NOMO-1 (cell line): Measurements from ENCODE around the gene RAB6B.

ENCODE experiments used
- DNase-seq, 2 experiments: peaks; one replicate each; lab custom pipeline; 2025; ENCODE audit not compliant: unreplicated experiment in 2 of 2; lab: John Stamatoyannopoulos, UW

RAB6B gene

DNA sequence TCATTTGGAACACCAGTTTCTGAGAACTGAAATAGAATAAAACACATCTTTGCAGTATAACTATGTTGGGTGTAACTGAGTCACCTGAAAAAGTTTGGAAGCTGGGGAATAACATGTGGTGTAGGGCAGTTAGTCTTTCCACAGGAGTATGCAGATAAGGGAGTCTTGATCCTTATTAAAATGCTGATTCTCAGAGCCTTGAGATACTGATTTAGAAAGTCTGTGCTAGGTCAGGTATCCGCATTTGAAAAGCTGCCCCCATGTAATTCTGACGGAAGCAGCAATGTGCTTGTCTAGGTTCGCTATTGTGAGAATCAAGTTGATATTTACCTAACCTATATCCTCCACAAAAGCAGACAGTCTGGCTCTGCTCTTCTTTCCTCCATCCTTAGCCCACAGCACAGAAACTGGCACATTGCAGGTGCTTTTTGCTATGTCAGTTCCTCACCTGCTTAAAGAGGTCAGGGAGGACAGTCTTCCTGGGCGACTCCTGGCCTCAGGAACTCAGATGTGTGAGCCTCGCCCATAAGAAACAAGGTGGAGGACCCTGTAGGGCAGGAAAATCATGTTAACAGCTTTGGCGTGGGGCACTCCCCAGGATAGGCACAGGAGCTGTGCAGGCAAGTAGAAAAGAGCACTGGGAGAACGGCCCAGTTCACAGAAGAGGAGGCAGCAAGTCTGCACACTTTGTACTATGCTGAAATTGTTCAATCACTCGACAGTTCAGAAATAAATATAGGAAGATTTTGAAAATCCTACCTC is 117.7 kb downstream of the RAB6B start:
- DNase-seq = no peak

DNA sequence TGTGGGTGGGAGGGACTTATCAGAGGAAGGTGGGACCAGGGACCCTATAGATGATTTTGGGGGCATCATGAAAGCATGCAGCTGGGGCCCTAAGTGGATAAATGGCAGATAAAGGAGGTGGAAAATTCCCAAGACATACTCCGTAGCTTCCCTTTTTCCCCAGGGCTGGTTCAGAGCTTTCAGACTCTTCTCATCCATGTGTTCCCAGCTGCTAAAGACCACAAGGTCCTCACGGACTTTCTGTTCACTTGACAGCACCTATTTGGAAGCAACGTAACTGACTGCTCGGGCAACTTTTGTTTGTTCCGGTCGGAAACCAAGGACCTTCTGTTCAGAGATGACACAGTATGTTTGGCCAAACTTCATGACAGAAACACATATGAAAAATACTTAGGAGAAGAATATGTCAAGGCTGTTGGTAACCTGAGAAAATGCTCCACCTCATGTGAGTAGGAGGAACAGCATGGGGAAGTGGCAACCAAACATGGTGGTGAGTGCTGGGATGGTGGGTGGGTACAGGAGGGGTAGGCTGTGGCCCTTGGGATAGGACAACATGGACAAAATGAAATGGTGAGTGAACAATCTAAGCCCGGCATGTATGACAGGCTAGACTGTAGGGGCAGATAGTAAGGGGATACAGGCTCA is 118.8 kb downstream of the RAB6B start:
- DNase-seq = no peak

- no peak for DNase-seq
Observed at GRCh38 chr3:133775835-133776234, 119.8 kb downstream of the RAB6B start.

DNA sequence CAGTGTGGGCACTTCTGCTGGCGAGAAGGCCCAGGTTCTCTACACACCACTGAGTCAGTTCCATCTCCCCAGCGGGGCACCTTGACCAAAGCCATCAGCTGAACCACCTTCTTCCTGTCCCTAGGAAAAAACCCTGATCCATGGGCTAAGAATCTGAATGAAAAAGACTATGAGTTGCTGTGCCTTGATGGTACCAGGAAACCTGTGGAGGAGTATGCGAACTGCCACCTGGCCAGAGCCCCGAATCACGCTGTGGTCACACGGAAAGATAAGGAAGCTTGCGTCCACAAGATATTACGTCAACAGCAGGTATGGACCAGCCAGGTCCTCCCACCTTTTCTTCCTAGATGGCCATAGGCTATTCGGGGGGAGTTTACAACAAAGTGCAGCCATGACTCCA is 120.4 kb downstream of the RAB6B start:
- DNase-seq = no peak
